ENCODE measurements around the gene MDC1. TPM values are rescaled to one million over a fixed set of nuclear protein-coding genes. Genes with fewer than 3 reads are reported as not detected.

Gene MDC1
- total and polyA plus RNA-seq, 2 of the 13 experiments (the other 11 are each of a cell fraction or from before 2014, with no cell fraction given): 8.4 to 14.0 TPM

GRCh38 chr6:30654798-30655742 lies 62.0 kb downstream of the MDC1 start (continued):
- TF ChIP-seq MED1 (CRISPR knock-in tag; IDR thresholded peaks at IDR 0.05) (peak; percentile 97), MTF1 (CRISPR knock-in tag; IDR thresholded peaks at IDR 0.05) (no peak), PHF20 (CRISPR knock-in tag; IDR thresholded peaks at IDR 0.05) (no peak; the same call in 1 of the 2 replicates), SRF (IDR thresholded peaks at IDR 0.05; ENCODE audit: low read depth, low read length) (no peak), MYC (CRISPR knock-in tag; IDR thresholded peaks at IDR 0.05; ENCODE audit: borderline replicate concordance) (peak; percentile 93), HOXD1 (CRISPR knock-in tag; IDR thresholded peaks at IDR 0.05) (peak; percentile 51; the same call in 1 of the 2 replicates), ZBTB4 (CRISPR knock-in tag; IDR thresholded peaks at IDR 0.05; ENCODE audit: borderline replicate concordance) (peak; percentile 97), MTERF4 (CRISPR knock-in tag; IDR thresholded peaks at IDR 0.05) (no peak; the same call in 1 of the 2 replicates), ZFAT (CRISPR knock-in tag; conservative IDR thresholded peaks at IDR 0.05) (no peak), ZNF501 (CRISPR knock-in tag; IDR thresholded peaks at IDR 0.05) (peak; percentile 97), ZNF510 (CRISPR knock-in tag; IDR thresholded peaks at IDR 0.05; ENCODE audit: low read depth) (peak; percentile 54), IRF1 (CRISPR knock-in tag; IDR thresholded peaks at IDR 0.05; ENCODE audit: low read depth) (no peak), ZFP41 (CRISPR knock-in tag; IDR thresholded peaks at IDR 0.05; ENCODE audit: borderline replicate concordance) (no peak), MAFF (IDR thresholded peaks at IDR 0.05; ENCODE audit: low read depth, low read length) (peak; percentile 98), ZEB1 (IDR thresholded peaks at IDR 0.05; ENCODE audit: insufficient replicate concordance, low read depth) (peak; percentile 81), ZSCAN22 (CRISPR knock-in tag; IDR thresholded peaks at IDR 0.05) (no peak), KLF16 (CRISPR knock-in tag; IDR thresholded peaks at IDR 0.05) (peak in 1 of 2 experiments; percentile 88; a peak in 1 of 4 replicates), GTF3A (CRISPR knock-in tag; conservative IDR thresholded peaks at IDR 0.05) (no peak), BCL3 (CRISPR knock-in tag; IDR thresholded peaks at IDR 0.05) (peak; percentile 77), ELF1 (CRISPR knock-in tag; IDR thresholded peaks at IDR 0.05) (peak; percentile 73), U2AF1 (optimal IDR thresholded peaks at IDR 0.05; ENCODE audit: low read depth, low read length) (peak; percentile 76), ZNF703 (CRISPR knock-in tag; IDR thresholded peaks at IDR 0.05; ENCODE audit: borderline replicate concordance) (no peak), SMARCC2 (IDR thresholded peaks at IDR 0.05) (0 out of 2 replicates have a peak, but pooled peaks have one; percentile 3), HDAC1 (CRISPR knock-in tag; IDR thresholded peaks at IDR 0.05) (peak; percentile 99)

Measured in HepG2 (cell line).